Spleen (tissue), 11 donors: ENCODE data around the gene TBC1D12. TPM values are rescaled to one million over a fixed set of nuclear protein-coding genes. Genes with fewer than 3 reads are reported as not detected.

Experiments used
- DNase-seq: peaks from one replicate; pipeline ENCODE4 v3.0.0-alpha.2; 2020
- H3K27ac ChIP-seq, 8 donors: fragments of 200-600 bp; sonication (generic) in 7 of 8; 1 replicate in 4 of 8; 2 replicates in 4 of 8; pipeline versions ENCODE4 v1.5.0 to v1.8.0; 2016 to 2021; ENCODE audit warnings: inconsistent platforms in 4 of 8, mild to moderate bottlenecking in 4 of 8, moderate library complexity in 1 of 8
- H3K27me3 ChIP-seq, 7 donors: fragments of 200-600 bp; sonication (generic) in 6 of 7; replicated peaks in 1 of 7; 1 replicate in 4 of 7; 2 replicates in 3 of 7; pipeline versions ENCODE4 v1.5.0 to v1.8.0; 2016 to 2021; ENCODE audit warnings: inconsistent platforms in 3 of 7, mild to moderate bottlenecking in 1 of 7
- H3K36me3 ChIP-seq, 6 donors: fragments of 200-600 bp; sonication (generic) in 5 of 6; 1 replicate in 4 of 6; 2 replicates in 2 of 6; pipeline versions ENCODE4 v1.5.0 to v1.8.0; 2016 to 2021; ENCODE audit warnings: inconsistent platforms in 2 of 6
- H3K4me1 ChIP-seq, 6 donors: fragments of 200-600 bp; sonication (generic) in 5 of 6; 1 replicate in 3 of 6; 2 replicates in 3 of 6; pipeline versions ENCODE4 v1.5.0 to v1.8.0; 2016 to 2021; ENCODE audit warnings: inconsistent platforms in 3 of 6
- H3K4me3 ChIP-seq, 8 donors: fragments of 200-600 bp; sonication (generic) in 7 of 8; 1 replicate in 4 of 8; 2 replicates in 4 of 8; pipeline versions ENCODE4 v1.5.0 to v1.8.0; 2016 to 2021; ENCODE audit warnings: inconsistent platforms in 4 of 8, mild to moderate bottlenecking in 4 of 8, moderate library complexity in 2 of 8
- H3K9me3 ChIP-seq, 8 donors: fragments of 200-600 bp; sonication (generic) in 7 of 8; 1 replicate in 4 of 8; 2 replicates in 4 of 8; pipeline versions ENCODE4 v1.5.0 to v1.8.0; 2016 to 2021; ENCODE audit warnings: inconsistent platforms in 4 of 8
- CTCF ChIP-seq, 11 experiments: fragments of 200-600 bp in 7 of 11; fragments of 450-650 bp in 4 of 11; sonication (generic) in 4 of 11; IDR thresholded peaks in 8 of 11; conservative IDR thresholded peaks in 3 of 11; 1 replicate in 7 of 11; 2 replicates in 4 of 11; pipeline versions ENCODE4 v1.4.0 to v1.8.0; 2016 to 2021; ENCODE audit warnings: antibody characterized with exemption in 11 of 11, inconsistent platforms in 4 of 11, mild to moderate bottlenecking in 1 of 11
- POLR2A ChIP-seq, 3 donors: fragments of 450-650 bp; IDR thresholded peaks; one replicate each; pipeline ENCODE4 v1.5.1; 2017; ENCODE audit warnings: antibody characterized with exemption in 3 of 3, mild to moderate bottlenecking in 1 of 3
- POLR2AphosphoS5 ChIP-seq, 3 donors: sonication (generic); formaldehyde crosslinking; IDR thresholded peaks; one replicate each; pipeline ENCODE4 v1.5.1; 2017; ENCODE audit warnings: antibody characterized with exemption in 3 of 3
- WGBS, 5 donors: extraction: QIAGEN DNeasy Blood & Tissue Kit in 3 of 5; methylation state at CpG; one replicate each; pipeline versions ENCODE4 v1.1.5 to v1.1.7; 2013 to 2018; 5-methylcytosine and 5-hydroxymethylcytosine counted together
- intact Hi-C: fragments of 100-400 bp; cut with DNase I; formaldehyde crosslinking; loops from one replicate; pipeline ENCODE4 v1.15.0; 2023; ENCODE audit warnings: low total_unique reads
- polyA plus RNA-seq, 3 donors: library from polyadenylated mRNA; stranded (reverse); fragments of 200-250 nt; gene quantifications; one replicate each; pipeline ENCODE4 v1.2.1, GENCODE V29; 2013
- total RNA-seq, 7 donors: library from RNA; depleted of rRNA in 3 of 7; stranded (reverse); fragments of >200 nt in 3 of 7; fragmentation: NEBNext Ultra II Directional in 4 of 7; extraction: Animal tissue kit (Norgen Biotek cat#: 25700) in 4 of 7; gene quantifications; one replicate each; pipeline versions ENCODE4 v1.1.0 to v1.2.1, GENCODE V29; 2016 to 2021
- donor health status: healthy with polysubstance abuse.
- donor health status: DM: no; HTN: no; CAD: no; lungs with moderate emphysema.
- donor health status: DM: no; HTN: no; CAD: no.
- donor health status: Bipolar disorder and iron deficiency.
- donor health status: healthy.
- donor health status: DM: no; HTN: no; CAD: no.
- donor health status: DM: yes; HTN: yes; CAD: no.

Gene TBC1D12
- total and polyA plus RNA-seq, 10 donors: 6.6 to 21.6 (median 11.8) TPM

- TF ChIP-seq POLR2A (IDR thresholded peaks at IDR 0.05) (no peak), CTCF (IDR thresholded peaks at IDR 0.05 in 8 of 11, conservative IDR thresholded peaks at IDR 0.05 in 3 of 11) (no peak), POLR2AphosphoS5 (IDR thresholded peaks at IDR 0.05) (no peak)
- no peaks in the 10 kb centered on the region for H3K4me1 ChIP-seq
- intact Hi-C loops: no loop called here
- DNase-seq: no peak
- 67 to 97% (median 82%) methylated on average over 1 of the region's 1 CpG for WGBS, 5 donors
- peaks cover 0 to 51% (median 38%) of the 10 kb centered on the region in 8 donors for H3K9me3 ChIP-seq
- no peak overlapping the region for H3K27ac ChIP-seq
- no peaks in the 10 kb centered on the region for H3K27me3 ChIP-seq
- peaks cover 0 to 24% (median 0%) of the 10 kb centered on the region in 6 donors for H3K36me3 ChIP-seq
- no peak overlapping the region for H3K4me3 ChIP-seq
These were observed 59.2 kb downstream of the TBC1D12 start for GRCh38 chr10:94461503-94461902.

- DNase-seq: no peak
- Histone ChIP-seq H3K4me1 (no peaks in the 10 kb centered on the region), H3K9me3 (peaks cover 0 to 49% (median 37%) of the 10 kb centered on the region in 8 donors), H3K27me3 (no peaks in the 10 kb centered on the region), H3K4me3 (no peak overlapping the region), H3K36me3 (peaks cover 0 to 24% (median 0%) of the 10 kb centered on the region in 6 donors), H3K27ac (no peak overlapping the region)
- TF ChIP-seq POLR2AphosphoS5 (IDR thresholded peaks at IDR 0.05) (no peak), POLR2A (IDR thresholded peaks at IDR 0.05) (no peak), CTCF (IDR thresholded peaks at IDR 0.05 in 8 of 11, conservative IDR thresholded peaks at IDR 0.05 in 3 of 11) (no peak)
- intact Hi-C loops: no loop called here
These were observed 59.8 kb downstream of the TBC1D12 start for GRCh38 chr10:94462130-94462529.

GRCh38 chr10:94465684-94466083 is 63.3 kb downstream of the TBC1D12 start:
- no peak overlapping the region for H3K4me3 ChIP-seq
- intact Hi-C loops: no loop called here
- no peak for DNase-seq
- no peak overlapping the region for H3K27ac ChIP-seq
- no peaks in the 10 kb centered on the region for H3K27me3 ChIP-seq
- peaks cover 0 to 32% (median 22%) of the 10 kb centered on the region in 8 donors for H3K9me3 ChIP-seq
- H3K4me1 ChIP-seq: no peaks in the 10 kb centered on the region
- no peaks in the 10 kb centered on the region for H3K36me3 ChIP-seq
- WGBS, 5 donors: 91 to 96% (median 91%) methylated on average over 15 of the region's 15 CpGs
- TF ChIP-seq POLR2A (IDR thresholded peaks at IDR 0.05) (no peak), CTCF (IDR thresholded peaks at IDR 0.05 in 8 of 11, conservative IDR thresholded peaks at IDR 0.05 in 3 of 11) (no peak), POLR2AphosphoS5 (IDR thresholded peaks at IDR 0.05) (no peak)

- TF ChIP-seq CTCF (IDR thresholded peaks at IDR 0.05 in 8 of 11, conservative IDR thresholded peaks at IDR 0.05 in 3 of 11) (no peak), POLR2AphosphoS5 (IDR thresholded peaks at IDR 0.05) (no peak), POLR2A (IDR thresholded peaks at IDR 0.05) (no peak)
- Histone ChIP-seq H3K27me3 (no peaks in the 10 kb centered on the region), H3K27ac (no peak overlapping the region), H3K9me3 (peaks cover 0 to 26% (median 18%) of the 10 kb centered on the region in 8 donors), H3K36me3 (peaks cover 0 to 29% (median 0%) of the 10 kb centered on the region in 6 donors), H3K4me1 (no peaks in the 10 kb centered on the region), H3K4me3 (no peak overlapping the region)
- intact Hi-C loops: no loop called here
- DNase-seq: no peak
These were observed 79.1 kb downstream of the TBC1D12 start for GRCh38 chr10:94481410-94481809.
